ENCODE results near the gene ASPHD1.
"Not testable (repeated sequence)": the region's sequence is repeated elsewhere in the genome, so short reads cannot be mapped to it uniquely, and the experiment has no call there.

ASPHD1 gene

GRCh38 chr16:29927070-29927905, 27.0 kb downstream of the ASPHD1 start:
- in situ Hi-C loops (cut with HindIII; ENCODE audit: low sequenced_read_pairs), result no loop called here

DNA sequence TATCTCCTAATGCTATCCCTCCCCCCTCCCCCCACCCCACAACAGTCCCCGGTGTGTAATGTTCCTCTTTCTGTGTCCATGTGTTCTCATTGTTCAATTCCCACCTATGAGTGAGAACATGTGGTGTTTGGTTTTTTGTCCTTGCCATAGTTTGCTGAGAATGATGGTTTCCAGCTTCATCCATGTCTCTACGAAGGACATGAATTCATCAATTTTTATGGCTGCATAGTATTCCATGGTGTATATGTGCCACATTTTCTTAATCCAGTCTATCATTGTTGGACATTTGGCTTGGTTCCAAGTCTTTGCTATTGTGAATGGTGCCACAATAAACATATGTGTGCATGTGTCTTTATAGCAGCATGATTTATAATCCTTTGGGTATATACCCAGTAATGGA, 31.5 kb downstream of the ASPHD1 start:
- in situ Hi-C loops (cut with HindIII; ENCODE audit: low sequenced_read_pairs), result not testable (repeated sequence)

DNA sequence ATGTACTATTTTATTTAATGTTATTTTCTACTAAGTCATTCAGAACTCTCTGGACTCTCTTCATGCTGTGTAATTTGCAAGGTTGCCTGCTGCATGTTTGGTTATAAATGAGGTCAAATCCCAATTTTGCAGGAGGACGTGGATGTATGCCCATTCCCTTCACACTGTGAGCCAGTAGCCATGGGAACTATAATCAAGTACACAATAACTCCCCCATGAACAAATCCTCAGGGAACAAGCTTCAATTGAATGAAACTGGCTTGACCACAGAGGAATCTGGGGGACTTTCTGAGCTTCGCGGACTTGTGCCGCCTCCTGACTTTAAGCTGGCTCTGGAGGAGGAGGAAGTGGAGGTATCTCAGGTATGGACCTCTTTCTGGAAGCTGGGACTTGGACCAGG, 40.4 kb downstream of the ASPHD1 start:
- in situ Hi-C loops (cut with HindIII; ENCODE audit: low sequenced_read_pairs), result no loop called here

GRCh38 chr16:29943846-29944799, 43.8 kb downstream of the ASPHD1 start:
- in situ Hi-C loops (cut with HindIII; ENCODE audit: low sequenced_read_pairs), result no loop called here

DNA sequence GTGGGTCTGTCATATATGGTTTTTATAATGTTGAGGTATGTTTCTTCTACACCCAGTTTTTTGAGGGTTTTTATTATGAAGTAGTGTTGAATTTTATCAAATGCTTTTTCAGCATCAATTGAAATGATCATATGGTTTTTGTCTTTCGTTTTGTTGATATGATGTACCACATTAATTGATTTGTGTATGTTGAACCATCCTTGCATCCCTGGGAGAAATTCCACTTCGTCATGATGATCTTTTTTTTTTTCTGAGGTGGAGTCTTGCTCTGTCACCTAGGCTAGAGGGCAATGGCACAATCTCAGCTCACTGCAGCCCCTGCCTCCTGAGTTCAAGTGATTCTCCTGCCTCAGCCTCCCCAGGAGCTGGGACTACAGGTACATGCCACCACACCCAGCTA, 47.6 kb downstream of the ASPHD1 start:
- in situ Hi-C loops (cut with HindIII; ENCODE audit: low sequenced_read_pairs), result no loop called here

GRCh38 chr16:29950806-29951461, 50.6 kb downstream of the ASPHD1 start:
- in situ Hi-C loops (cut with HindIII; ENCODE audit: low sequenced_read_pairs), result no loop called here

DNA sequence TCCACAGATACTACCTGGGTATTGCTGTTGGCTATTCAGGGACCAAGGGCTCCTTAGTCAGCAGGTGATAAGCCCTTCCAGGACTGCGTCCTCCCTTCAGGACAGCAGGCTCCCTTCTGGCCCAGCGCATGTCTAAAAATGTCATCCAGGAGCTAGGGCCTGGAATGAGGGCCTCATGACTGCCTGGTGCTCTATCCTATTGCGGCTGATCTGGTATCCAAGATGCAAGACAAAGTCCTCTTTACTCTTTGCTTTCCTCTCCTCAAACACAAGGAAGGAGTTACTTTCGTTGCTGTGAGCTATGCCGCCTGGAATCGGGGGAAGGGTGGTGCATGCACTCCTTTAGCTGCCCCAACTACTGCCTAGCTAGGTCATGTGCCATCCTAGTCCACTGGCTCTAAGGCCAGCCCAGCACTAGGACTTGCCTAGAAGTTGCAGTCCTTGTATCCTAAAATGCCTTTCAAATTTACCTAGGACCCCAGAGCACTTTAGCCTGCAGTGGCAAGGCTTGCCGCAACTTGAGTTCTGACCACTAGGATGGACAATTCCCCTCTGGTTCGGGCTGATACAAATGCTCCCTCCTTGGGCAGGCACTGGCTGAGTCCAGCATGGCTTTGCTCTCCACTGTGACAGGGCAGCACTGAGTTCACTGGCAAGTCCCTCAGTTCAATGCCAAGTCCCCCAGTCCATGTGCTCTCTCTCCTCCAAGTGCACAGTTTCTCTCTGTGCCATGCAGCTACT, 51.5 kb downstream of the ASPHD1 start:
- in situ Hi-C loops (cut with HindIII; ENCODE audit: low sequenced_read_pairs), result no loop called here

Data from DLD1 (cell line).